HG02885 (cell line): Measurements from ENCODE around the gene YPEL2.

Source experiments
- ATAC-seq: cut with Tn5 transposase; IDR thresholded peaks from one replicate; pipeline ENCODE4 v1.9.1; 2021; ENCODE audit warnings: mild to moderate bottlenecking; ENCODE audit not compliant: unreplicated experiment, poor library complexity

YPEL2 gene

DNA sequence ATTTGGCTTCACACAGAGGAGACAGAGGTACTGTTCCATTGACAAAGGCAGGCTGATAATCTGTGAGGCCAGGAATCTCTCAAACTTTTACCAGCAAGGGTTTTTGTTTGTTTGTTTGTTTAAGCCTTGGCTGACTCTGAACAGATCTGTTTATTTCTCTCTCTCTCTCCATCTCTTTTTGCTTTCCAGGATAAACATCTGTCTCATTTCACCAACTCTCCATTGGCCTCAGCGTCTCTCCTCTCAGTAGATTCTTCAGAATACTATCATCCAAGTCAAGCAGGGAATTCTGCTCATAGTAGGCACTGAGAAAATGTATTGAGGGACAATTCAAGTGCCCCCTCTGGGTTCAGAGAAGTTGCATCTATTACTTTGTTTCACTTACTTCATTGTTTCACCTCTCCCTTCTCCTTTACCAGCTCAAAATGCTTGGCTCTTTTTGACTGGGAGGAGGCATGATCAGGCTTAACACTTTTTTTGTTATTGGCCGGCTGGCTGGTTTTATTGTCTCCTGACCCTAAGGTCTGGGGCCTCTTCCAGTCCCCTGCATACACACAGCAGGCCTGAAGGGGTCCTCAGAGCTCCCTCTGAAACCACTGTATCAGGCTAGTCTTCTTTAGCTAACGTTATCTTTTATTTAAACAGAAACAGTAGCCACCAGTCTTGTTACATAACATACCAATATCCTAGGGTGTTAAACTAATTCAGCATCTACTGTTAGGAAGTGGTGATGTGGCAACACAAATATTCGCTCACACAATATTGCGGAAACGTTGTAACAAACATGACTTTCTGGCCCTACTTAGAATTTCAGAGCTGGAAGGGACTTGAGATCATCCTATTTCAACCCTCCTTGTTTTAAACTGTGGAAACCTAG lies 2.0 kb upstream of the YPEL2 start:
- no peak for ATAC-seq

- ATAC-seq = no peak
Measured at GRCh38 chr17:59330053-59330942, 1.2 kb upstream of the YPEL2 start.

DNA sequence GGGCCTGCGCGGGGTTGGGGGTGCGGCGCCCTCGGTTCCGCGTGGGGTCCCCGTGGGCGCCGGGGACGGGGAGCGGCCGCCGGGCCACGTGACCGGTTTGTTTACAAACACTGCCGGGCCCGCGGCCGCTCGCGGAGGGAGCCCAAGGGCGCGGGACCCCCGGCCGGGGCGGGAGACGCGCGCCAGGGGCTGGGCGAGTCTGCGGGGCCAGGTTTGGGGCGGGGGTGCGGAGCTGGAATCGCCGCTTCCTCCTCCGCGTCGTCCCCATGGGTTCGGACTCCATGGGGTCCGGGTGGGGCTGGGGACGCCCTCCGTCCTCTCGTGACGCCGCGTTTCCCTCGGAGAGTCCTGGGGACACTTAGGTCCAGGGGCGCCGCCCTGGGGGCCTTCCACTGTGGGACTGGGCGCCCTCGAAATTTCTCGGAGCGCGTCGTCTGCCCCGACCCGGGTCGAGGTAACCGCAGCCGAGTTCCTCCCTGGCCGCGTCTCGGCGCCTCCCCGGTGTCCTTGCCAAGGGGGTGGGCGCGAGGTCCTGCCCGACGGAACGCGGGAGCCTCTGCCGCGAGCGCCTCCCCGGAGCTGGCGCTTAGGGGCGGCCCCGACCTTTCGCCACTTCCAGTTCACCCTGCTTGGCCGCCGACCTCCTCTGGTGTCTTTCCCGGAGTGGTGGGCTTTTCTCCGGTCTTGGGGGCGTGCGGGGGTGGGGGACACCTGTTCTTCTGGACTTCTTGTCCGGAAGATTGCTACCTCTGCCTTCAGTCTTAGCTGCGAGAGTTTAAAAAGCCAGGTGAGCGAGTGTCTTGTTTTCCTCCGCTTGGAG lies 684 bp downstream of the YPEL2 start:
- ATAC-seq = peak; percentile 7

- no peak for ATAC-seq
Measured at GRCh38 chr17:59332749-59333377, 1.4 kb downstream of the YPEL2 start.

DNA sequence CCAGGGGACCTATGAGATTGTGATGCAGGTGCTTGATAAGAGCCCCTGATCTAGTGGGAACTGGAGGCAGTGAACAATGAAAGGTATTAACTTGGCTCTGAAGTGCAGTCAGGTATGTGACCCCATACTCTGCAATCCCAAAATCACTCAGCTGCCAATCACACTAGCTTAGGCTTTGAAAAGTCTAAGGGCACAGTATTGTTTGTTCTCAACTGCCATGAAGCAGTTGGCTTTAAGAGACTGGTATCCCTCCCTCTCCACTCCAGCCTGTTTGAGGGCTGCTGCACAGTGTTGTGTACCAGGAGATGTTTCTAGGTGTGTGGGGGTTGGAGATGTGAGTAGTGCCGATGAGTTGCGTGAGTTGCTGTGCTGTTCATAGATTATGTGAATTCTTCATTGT lies 2.4 kb downstream of the YPEL2 start:
- ATAC-seq = no peak

GRCh38 chr17:59335685-59336084 lies 4.2 kb downstream of the YPEL2 start:
- no peak for ATAC-seq

GRCh38 chr17:59337741-59338299 lies 6.4 kb downstream of the YPEL2 start:
- no peak for ATAC-seq

DNA sequence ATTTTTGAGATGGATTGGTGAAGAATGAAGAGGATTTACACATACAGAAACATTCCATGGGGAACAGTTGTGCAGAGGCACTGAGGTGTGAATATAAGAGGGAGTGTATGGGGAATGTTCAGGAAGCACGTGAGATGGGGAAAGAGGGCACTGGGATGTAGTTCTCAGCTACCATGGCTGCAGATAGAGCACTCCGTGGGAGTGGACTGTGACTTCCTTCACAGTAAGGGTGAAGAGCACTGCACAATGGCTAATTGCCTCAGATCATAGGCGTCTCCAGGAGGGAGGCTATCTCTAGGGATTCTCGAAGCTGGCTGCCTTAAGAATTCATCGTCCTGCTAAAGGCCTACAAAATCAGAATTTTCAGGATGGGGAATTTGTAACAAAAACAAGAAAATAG lies 7.0 kb downstream of the YPEL2 start:
- ATAC-seq = no peak

DNA sequence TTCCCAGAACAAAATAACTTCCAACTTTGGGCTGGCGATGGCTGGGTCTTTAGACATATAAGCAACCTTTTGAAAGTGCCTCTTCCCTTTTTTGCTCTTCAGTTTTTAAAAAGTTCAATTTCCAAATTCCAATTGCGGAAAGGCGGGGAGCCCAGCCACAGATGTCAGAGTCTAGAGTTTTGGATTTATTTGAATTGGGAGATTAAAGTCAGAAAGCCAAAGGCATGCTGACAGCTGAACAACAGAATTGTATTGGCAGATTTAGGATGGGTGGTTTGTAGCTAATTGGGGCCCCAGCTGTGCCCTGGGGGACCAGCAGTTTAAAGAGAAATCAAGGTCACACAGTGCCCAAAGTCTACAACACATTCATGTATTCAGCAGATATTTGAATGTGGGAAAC lies 10.5 kb downstream of the YPEL2 start:
- no peak for ATAC-seq

DNA sequence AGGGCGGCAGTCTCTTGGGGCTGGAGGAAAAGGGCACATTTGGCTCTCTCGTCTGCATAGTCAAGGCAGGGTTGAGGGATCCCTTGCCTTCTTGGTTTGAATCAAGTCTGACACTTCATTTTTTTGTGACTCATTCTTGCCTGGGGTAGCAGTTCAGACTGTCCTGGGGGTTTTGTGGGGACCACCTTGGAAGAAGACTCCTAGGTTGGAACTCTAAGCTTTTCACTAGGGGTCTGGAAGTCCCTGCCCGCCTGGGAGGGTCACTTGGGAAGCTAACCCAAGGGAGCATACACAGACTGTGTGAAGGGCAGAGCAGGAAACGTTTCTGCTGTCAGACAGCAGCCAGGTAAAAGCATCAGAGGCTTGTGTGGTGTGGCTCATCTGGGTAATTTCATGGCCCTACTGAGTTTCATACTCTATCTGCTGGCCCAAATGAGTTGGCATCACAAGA lies 11.3 kb downstream of the YPEL2 start:
- no peak for ATAC-seq

GRCh38 chr17:59345476-59345875 lies 14.0 kb downstream of the YPEL2 start:
- ATAC-seq = no peak

- no peak for ATAC-seq
Measured at GRCh38 chr17:59346341-59346740, 14.9 kb downstream of the YPEL2 start.

- no peak for ATAC-seq
Measured at GRCh38 chr17:59346876-59347407, 15.5 kb downstream of the YPEL2 start.

GRCh38 chr17:59347975-59348391 lies 16.5 kb downstream of the YPEL2 start:
- no peak for ATAC-seq

- no peak for ATAC-seq
Measured at GRCh38 chr17:59349178-59349577, 17.7 kb downstream of the YPEL2 start.

- no peak for ATAC-seq
Measured at GRCh38 chr17:59353106-59353854, 21.8 kb downstream of the YPEL2 start.

DNA sequence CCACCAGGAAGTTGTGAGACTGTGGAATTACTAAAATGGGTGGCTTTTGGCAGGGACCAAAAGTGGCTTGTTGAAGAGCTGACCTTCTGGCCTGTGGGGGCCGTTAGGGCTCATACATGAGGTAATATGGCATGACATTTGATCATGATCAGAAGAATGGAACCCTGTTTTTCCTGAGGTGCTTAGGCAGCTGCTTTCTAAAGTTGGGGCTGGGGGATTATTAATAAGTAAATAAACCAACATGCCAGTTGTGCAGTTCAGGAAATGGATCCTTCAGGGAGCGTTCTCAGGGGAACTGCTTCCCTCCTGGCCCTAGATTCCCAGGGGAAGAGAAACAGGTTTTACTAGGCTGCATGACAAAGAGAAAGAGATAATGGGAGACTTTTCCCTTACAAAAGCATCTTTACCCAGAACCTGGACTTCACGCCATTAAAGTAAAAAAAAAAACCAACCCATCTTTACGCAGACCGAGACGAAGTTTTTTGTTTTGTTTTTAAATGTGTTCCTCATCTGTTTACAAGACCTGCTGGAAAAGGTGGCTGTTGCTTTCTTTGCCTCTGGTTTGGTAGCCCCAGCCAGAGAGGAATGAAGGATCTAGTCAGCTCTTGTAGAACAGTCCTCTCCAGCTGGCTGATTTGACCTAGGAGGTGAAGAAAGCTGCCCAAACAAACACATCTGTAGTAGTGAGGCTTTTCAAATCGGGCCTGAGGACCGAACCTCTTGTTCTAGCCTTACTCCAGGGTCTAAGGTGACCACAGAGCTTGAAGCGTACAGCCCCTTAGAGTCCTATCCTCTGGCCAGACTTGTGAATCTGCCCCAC lies 22.7 kb downstream of the YPEL2 start:
- ATAC-seq = no peak
